Hematopoietic multipotent progenitor cell treated with erythropoietin and hydrocortisone succinate and interleukin-3 and kit ligand, for 17 days (in vitro differentiated cells): ENCODE results near the gene KIF11.

Experiments
- DNase-seq: peaks from one replicate; pipeline ENCODE4 v3.0.0-alpha.2; 2015; ENCODE audit warnings: low spot score

KIF11 gene

DNA sequence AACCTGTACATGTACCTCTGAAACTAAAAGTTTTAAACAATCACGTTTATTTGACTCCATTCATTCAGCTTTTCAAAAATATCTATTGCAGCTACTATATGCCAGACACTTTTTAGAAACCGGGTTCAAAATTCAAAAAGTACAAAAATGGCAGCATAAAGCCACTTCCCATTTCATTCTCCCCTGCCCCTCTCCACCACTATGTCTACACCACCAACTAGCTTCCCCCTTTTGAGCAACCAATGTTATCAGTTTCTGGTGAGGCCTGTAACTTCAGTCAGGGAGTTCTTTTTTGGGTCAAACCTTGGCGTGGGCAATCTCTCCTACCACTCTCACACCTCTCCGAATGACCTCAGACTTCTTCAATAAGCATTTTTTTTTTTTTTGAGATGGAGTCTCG, 85.3 kb downstream of the KIF11 start:
- no peak for DNase-seq

DNA sequence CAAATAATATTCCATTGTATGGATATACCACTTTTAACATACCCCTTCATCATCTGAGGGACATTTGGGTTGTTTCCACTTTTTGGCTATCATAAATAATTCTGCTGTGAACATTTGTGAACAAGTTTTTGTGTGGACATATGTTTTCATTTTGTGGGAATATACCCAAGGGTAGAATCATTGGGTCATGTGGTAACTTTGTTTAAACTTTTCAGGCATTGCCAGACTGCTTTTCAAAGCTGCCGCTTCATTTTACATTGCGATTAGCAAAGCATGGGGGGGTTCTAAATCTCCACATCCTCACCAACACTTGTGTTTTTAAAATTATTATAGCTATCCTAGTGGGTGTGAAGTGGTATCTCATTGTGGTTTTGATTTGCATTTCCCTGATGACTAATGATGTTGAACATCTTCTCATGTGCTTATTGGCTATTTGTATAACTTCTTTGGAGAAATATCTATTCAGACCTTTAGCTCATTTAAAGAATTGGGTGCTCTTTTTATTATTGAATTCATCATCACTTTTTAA, 88.4 kb downstream of the KIF11 start:
- no peak for DNase-seq

DNA sequence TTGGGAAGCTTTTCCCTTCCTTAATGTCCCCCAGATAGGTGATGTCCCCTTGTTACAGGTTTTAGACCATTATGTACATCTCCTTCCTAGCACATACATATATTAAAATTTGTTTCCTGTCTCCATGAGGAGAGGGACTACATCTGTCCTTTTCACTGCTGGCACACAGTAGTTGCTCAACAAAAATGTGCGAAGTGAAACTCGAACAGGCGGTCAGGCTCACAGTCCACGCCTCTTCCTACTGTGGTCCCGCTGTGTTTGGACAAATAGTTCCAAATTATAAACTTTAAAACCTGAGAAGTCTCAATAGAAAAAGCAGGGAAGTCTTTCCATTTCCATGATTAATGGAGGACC, 95.6 kb downstream of the KIF11 start:
- no peak for DNase-seq

DNA sequence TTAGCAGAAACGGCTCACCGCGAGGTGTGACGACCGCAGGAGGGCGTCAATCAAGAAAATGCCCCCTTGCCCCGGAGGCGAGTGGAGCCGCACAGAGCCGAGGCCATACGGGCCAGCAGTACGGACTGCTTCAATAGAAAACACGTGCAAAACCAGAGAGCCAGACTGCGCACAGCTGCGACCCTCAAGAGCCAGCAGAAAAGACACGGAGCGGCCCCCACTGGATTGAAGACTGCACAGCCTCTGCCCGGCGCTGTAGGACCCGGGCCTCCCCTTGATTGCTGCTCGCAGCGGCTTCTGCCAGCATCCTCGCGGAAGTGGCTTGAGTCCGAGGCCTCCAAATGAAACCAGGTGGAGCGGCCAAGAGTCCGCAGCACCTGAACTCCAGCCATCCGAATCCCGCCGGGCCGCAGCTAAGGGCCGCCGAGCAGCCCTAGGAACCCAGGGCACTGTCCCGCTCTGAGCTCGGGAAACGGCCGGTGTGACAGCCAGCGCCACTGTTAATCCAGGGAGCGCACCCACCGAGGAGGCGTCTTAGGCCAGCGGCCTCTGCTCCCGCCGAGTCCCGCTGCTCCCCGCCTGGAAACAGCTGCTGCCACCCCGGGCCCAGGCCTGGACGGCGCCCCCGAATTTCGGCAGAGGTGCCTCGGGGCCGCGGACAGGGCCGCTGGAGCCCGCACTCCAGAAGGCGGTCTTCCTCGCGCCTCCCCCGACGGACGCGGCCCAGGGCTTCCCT, 96.2 kb downstream of the KIF11 start:
- DNase-seq = no peak

DNA sequence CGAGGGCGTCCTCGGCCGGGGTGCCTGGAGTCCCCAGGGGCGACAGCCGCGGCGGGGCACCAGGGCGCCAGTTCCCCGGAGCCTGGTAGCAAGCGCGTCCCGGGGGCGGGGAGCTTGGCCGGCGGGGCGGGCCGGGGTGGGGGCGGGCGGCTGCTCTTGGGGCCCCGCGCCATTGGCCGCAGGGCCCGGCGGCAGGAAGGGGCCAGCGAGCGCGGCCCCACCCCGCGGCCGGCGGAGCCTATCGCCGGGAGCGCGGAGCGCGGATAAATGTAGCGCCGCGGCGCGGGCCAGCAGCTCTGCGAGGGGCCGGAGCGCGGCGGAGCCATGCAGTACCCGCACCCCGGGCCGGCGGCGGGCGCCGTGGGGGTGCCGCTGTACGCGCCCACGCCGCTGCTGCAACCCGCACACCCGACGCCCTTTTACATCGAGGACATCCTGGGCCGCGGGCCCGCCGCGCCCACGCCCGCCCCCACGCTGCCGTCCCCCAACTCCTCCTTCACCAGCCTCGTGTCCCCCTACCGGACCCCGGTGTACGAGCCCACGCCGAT, 96.8 kb downstream of the KIF11 start, which contains the start of gene HHEX:
Gene HHEX, plus strand, starts transcription at position 293 of the 548 bp plus-strand sequence. Its CDS starts 32 bp downstream, at position 325.
- peak; percentile 31 for DNase-seq

DNA sequence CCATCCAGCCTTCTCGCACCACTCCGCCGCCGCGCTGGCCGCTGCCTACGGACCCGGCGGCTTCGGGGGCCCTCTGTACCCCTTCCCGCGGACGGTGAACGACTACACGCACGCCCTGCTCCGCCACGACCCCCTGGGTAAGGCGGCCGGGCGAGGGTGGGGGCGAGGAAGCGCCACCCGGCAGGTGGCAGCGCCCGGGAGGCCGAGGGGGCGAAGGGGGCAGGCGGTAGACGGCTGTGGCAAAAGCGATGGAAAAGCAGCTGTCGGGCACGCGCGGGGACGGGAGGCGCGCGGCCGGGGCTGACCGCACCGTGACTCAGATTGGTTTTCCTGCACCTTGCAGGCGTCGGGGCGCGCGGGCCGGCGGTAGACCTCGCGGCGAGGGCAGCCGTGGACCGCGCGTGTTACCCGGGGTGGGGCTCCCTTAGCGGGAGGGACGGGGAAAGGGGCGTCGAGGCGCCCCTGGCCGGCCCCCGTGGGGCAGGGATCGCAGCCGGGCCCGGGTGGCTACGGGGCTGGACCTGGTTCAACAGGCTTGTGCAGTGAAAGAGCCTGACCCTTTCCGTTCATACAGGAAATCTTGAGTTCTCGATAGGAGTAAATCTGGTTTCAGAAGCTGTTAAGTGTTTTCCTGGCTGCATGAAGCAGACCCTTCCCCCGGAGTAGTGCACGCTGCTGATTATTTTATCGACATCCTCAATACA, 97.4 kb downstream of the KIF11 start:
- no peak for DNase-seq

DNA sequence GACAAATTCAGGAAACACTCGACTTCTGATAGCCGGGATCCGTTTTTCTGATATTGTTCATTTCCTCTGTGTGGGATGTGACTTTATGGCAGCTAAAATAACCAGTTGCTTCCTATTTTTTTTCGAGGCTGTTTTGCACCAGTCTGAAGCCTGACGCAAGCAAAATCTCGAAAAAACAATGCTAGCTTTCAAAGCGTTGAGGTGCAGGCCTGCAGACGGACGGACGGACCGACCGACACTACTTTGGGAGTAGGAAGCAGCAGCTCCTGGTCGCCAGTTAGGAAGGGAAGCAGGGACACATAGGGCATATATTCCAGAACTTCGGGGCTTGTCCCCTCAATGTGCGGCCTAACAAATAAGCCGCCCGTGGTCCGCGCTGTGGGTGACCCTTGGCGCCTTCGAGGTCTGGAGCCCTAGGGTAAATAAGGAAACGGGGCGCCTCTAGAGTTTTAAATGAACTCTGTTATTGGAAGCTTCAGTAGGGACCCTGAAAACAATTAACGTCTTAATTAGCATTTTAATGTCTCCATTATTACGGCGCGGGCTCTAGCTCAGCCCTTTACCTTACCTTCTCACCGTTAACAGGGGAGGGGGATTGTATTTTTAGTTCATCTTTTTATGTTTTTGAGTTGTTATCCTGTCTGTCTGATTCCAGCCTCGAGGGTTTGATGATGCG, 98.1 kb downstream of the KIF11 start:
- DNase-seq = no peak

DNA sequence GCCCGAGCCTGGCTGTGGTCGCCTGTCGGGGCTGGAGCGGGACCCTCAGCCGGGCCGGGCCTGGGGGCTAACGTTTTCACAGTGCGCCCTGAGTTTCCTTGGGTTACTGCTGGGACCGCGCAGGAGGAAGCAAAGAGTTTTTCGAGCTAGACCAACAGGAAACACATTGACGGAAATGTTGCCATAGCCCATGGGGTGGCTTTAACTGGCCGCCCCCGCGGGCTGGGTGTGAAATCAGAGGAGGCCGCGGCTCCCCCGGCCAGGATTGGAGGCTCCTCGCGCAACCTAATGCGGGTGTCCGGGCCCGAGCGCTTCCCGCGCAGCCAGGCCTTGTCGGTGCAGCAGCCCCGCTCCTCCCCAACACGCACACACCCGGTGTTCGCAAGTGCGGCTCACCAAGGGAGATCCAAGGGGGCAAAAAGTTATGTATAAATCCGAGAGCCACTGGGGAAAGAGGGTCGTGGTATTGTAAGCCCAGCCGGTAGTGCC, 98.7 kb downstream of the KIF11 start:
- no peak for DNase-seq

DNA sequence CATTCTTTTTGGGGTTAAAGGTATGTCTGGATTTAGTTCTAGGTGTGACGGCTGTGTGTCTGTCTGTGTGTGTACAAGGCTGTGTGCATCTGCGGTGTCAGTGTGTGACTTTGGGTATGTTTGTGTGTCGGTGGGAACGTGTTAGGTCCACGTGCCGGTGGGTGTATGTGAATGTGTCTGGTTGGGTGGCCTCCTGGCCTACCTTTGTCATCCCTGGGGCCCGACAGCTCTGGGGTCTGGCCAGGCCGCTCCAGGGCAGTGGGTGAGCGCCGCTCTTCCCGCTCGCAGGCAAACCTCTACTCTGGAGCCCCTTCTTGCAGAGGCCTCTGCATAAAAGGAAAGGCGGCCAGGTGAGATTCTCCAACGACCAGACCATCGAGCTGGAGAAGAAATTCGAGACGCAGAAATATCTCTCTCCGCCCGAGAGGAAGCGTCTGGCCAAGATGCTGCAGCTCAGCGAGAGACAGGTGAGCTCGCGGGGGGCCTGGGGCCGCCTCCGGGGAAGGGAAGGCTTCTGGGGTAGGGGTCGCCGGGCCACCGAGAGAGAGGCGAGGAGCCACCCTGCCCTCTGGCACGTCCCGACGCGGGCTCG, 99.2 kb downstream of the KIF11 start:
- no peak for DNase-seq

DNA sequence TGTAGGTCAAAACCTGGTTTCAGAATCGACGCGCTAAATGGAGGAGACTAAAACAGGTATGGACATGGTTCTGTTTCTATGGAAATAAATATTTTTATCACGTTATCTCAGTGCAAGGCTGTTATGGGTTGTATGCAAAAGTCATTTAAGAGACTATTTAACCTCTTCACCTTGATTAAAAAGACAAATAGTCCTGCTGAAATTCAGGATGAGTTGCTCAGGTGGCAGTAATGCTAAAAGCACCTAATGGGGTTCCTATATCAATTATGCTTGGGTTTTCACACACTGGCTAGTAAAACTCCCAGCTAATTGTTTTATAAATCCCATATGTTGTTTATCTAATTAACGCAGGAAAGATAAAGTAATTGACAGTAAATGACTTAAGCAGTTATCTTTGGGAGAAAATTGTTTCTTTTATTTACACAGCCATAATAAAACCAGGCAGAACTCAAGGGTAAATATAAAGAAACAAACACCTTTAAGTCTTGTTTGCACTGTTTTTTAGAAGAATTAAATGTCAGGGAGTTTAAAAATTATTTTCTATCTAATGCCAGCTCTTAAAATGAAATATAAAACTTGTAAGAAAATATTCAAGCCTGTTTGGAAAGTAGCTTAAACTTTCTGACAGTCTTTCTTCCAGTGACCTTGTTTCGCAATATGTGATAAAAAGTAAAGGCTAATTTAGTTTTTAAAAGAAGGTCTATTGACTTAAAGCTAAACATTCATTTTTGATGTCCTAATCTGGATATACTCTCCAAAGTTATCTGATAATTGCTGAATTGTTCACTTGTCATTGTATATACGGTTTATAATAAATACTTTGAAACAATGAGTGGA, 100.0 kb downstream of the KIF11 start:
- no peak for DNase-seq

DNA sequence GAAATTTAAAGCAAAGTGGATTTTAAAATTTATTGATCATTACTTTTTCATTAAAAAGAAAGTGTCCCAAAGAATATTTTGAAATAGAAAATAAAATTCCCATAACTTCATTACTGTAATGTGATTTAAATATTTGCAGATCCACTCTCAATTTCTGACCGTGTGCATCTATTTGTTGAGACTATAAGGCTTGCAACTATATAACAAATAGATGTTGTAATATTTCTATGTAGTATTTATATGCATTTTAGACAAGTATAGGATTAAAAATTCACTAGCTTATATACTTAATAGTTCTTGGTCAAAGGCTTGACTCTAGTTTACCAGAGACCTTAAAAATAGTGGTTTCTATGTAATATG, 100.6 kb downstream of the KIF11 start:
- no peak for DNase-seq

DNA sequence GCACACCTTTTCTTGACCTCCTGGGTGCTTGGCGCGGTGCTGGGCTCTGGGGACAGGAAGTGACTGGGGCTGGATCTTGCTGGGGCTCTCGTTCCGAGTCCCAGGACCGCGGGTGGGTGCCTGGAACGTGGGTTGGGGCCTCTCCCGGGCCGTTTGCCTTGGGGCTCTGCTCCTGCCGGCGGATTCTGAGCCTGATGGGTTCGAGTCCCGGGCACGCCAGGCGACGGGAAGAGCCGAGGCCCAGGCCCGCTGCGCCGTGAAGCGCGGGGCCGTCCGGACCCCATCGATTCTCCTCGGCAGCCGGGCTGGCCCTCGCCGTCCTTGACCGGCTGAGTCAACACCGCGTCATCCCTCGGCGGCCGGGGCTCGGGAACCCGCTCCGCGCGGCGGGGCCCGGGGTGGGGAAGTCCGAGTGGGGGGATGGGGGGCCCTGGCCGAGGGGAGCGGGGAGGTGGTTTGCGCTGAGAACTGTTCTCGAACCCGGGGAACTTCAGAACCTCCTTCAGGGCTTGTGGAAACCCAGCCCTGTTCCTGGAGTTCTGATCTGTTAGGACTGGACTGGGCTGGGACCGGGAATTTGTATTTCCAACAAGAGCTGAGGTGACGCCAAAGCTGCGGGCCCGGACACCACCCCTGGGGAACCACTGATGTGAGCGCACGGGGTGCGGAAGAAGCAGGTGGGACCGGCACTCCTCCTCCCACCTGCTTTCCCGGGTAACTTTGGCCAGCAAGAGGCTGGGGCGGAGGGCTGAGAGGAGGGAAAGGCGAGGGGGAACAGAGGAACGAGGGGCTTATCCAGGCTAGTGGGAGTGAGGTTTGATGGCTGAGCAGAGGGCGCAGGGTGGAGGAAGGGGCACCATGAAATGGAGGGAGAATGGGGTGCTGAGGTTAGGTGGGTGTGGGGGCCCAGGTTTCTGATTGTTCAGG, 103.0 kb downstream of the KIF11 start:
- no peak for DNase-seq

DNA sequence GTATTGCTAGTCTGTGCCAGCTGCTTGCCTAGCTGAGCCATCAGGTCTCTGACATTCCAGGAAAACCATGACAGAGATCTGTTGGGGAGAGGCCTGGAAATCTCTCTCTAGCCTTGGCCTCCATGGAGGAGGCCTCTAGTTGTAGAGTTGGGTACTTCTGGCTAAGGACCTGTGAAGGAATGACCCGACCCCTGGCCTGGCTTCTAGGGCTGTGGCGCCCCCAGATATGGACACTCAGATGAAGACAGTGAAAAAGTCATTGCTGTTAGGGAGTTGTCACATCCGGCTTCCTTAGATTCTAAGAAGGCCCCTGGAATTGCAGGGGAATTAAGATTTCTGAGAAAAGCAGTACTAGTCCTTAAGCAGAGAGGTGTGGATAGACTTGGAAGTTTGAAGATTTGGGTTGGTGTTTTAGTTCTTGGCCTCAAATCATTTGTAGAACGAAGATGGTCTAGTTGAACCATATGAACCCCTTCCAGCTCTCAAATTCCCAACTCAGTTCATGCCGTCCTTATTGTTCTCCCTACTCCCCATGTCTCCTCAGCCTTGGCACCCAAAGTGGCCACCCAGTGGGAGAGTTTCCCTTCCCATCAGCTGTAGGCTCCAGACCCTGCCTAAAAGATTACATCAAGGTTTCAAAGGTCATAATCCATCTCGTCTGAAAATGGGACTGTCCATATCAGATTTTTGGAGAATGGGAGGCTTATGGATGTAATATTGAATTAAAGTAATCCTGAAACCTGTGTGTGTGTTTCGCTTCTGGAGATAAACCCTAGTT, 103.9 kb downstream of the KIF11 start:
- DNase-seq = no peak

DNA sequence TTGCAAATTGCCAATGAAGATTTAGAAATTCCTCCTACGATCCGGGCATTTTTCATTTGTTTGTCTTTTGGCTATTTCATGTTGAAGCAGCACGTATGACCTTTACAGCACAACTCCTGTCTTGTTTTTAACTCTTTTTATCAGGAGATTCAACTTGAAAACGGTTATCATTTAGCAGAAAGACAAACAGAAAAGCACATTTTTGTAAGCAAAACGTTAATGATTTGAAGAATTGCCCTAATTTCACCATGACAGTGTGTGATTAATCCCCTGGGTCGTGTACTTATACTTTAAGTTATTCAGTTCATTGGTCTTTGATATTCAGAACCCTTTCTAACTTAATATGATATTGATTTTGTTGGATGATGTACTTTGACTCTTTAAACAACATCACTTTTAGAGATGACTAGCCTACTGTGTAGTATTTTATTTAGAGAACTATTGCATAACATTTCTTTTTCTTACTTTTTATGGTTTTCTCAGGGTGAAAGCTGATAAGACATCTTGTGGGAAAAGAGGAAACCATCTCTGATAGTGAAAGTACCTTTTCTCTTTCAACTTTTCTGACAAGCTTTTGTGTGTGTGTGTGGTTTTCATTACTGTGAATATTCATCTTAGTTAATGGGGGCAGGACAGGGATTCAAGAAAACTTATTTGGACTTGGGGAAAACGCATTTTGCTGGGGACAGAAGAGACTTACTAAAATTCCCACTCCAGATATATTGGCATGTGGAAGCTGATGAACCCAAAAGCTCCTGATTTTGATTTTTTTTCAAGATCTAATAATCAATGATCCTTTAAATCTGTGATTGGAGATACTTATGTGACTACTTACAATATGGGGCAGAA, 105.0 kb downstream of the KIF11 start:
- no peak for DNase-seq

DNA sequence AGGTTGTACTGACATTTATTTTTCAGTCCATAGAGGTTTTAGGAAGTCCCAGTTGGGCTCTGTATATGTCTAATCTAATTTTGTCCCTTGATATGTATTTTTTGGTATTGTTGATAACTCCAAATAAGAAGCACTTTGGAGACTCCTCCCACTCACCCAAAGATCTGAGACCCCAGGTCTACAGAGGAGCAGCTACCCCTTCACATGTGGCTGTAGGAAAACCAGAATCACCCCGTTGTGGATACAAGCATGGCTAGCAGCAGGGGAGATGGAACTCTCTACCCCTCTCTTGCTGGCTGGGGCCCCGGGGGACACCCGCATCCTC, 106.2 kb downstream of the KIF11 start:
- no peak for DNase-seq

DNA sequence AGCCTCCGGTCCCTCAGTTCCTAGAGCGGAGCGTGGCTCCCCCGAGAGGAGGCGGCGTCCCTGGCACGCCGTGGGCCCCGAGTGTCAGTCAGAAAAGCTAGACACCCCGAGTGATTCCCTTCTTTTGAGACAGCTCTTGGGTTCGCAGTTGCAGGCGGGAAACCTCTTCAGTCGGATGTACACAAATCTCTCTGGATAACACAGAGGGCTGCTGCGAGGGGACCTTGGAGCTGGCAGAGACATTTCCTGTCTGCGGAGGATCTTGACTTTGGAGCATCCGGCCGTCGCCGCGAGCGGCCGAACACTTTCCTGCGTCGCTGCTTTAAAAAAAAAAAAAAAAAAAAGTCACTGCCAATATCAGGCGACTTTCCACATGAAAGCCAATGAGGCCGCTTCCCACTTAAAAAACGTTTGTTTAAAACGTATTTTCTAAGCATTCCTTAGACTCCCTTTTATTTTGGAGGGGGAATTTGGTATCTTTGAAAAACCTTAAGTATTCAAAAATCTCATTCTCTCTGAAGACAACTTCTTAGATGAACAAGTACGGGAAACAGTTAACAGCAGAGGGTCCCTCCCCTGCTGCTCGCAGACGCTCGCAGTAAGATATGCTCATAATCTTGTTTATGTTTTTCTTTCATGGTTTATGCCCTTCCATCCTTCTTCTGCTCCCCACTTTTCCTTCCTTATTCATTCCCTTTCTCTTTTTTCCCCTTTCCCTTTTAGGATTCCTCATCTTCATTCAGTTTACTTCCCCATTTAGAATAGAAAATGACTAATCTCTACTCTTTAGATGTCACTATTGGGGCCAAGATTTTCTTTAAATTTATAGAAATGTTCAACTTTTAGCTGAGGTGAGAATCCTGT, 106.8 kb downstream of the KIF11 start:
- DNase-seq = peak; percentile 7

DNA sequence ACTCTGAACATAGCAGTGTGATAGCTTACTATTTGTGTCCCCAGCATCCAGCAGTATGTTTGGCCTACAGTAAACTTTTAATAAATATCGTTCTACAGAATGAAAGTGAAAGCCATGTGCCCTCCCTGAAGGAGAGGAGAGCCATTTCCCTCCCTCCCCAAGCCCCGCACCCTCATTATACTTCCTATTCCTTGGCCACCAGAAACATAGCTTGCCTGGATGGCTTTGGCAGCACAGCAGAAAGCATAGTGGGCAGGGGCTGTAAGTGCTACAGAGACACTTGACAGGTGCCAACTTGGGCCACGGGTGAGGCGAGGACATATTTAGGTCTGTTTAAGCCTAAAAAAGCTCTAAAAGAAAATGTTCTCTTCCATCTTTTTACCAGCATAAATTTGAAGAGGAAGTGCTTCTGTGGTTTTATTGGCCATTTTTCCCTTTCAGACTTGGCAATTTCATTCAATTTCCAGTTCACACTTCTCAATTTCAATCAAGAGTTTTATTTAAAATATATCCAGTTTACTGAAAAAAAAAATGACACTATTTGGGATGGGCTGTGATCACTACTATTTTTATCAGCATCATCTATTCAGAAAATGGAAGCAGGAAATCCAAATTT, 109.5 kb downstream of the KIF11 start:
- no peak for DNase-seq
